ENCODE data around the gene ERMP1.
"Not testable (repeated sequence)": the region's sequence is repeated elsewhere in the genome, so short reads cannot be mapped to it uniquely, and the experiment has no call there.

Gene ERMP1, protein sequence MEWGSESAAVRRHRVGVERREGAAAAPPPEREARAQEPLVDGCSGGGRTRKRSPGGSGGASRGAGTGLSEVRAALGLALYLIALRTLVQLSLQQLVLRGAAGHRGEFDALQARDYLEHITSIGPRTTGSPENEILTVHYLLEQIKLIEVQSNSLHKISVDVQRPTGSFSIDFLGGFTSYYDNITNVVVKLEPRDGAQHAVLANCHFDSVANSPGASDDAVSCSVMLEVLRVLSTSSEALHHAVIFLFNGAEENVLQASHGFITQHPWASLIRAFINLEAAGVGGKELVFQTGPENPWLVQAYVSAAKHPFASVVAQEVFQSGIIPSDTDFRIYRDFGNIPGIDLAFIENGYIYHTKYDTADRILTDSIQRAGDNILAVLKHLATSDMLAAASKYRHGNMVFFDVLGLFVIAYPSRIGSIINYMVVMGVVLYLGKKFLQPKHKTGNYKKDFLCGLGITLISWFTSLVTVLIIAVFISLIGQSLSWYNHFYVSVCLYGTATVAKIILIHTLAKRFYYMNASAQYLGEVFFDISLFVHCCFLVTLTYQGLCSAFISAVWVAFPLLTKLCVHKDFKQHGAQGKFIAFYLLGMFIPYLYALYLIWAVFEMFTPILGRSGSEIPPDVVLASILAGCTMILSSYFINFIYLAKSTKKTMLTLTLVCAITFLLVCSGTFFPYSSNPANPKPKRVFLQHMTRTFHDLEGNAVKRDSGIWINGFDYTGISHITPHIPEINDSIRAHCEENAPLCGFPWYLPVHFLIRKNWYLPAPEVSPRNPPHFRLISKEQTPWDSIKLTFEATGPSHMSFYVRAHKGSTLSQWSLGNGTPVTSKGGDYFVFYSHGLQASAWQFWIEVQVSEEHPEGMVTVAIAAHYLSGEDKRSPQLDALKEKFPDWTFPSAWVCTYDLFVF

DNA sequence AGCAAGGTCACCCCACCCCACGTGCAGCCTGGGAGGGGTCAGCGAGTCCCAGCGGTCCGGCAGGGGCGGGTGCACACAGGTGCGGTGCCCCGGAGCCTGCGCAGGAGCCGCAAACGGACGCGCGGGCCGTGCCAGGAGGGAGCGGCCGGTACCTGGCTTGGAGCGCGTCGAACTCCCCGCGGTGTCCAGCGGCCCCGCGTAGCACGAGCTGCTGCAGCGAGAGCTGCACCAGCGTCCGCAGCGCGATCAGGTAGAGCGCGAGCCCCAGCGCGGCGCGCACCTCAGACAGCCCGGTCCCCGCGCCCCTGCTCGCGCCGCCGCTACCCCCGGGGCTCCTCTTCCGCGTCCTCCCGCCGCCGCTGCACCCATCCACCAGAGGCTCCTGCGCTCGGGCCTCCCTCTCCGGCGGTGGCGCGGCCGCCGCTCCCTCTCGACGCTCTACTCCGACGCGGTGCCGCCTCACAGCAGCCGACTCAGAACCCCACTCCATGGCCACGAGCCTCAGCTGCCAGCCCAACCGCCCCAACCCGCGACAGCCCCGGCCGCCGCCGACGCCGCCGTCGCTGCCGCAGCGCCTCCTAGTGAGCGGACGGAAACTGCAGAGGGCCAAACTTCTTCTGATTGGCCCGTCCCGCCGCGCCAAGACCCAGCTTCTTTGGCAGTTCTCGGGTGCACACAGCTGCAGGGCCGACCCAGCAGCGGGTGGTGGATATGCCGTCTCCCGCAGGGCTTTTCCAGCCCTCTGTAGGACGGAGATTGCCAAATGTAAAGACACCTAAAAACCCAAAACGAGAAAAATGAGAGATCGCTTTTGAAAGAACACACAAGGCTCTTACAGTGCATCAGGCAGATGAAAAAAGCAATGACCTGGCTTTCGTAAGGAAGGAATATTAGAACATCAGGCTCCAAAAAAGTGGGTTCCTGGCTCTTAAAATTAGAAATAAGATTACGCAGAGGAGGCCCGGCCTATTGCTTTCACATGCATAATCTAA is at the start of gene ERMP1:
TSS of gene ERMP1 (minus strand) at position 580 of the 992 bp plus-strand sequence. CDS start at position 490, 90 bp downstream.
- Histone ChIP-seq H3K27me3 (ENCODE audit: control insufficient read depth, insufficient read depth, low read length) (no peaks in the 10 kb centered on the region), H3K9me3 (ENCODE audit: control insufficient read depth, low read length) (no peaks in the 10 kb centered on the region), H3K4me1 (ENCODE audit: control insufficient read depth, insufficient read depth, low read length) (peaks cover 25% of the 10 kb centered on the region), H3K9ac (ENCODE audit: low read length) (peak within 1 kb of the TSS; percentile 53), H3K36me3 (ENCODE audit: control insufficient read depth, insufficient read depth, low read length) (no peaks in the 10 kb centered on the region), H3K4me3 (ENCODE audit: low read length) (peak within 1 kb of the TSS; percentile 15)

GRCh38 chr9:5882244-5883012 is 49.5 kb upstream of the ERMP1 start:
- H3K4me1 ChIP-seq (ENCODE audit: control insufficient read depth, insufficient read depth, low read length); H3K9me3 ChIP-seq (ENCODE audit: control insufficient read depth, low read length); H3K9ac ChIP-seq (ENCODE audit: low read length); H3K4me3 ChIP-seq (ENCODE audit: low read length); H3K36me3 ChIP-seq (ENCODE audit: control insufficient read depth, insufficient read depth, low read length); H3K27me3 ChIP-seq (ENCODE audit: control insufficient read depth, insufficient read depth, low read length): not testable (repeated sequence)

GRCh38 chr9:5879419-5880181 is 46.7 kb upstream of the ERMP1 start:
- H3K27me3 ChIP-seq (ENCODE audit: control insufficient read depth, insufficient read depth, low read length) = no peaks in the 10 kb centered on the region
- H3K9me3 ChIP-seq (ENCODE audit: control insufficient read depth, low read length) = no peaks in the 10 kb centered on the region
- no peaks in the 10 kb centered on the region for H3K36me3 ChIP-seq (ENCODE audit: control insufficient read depth, insufficient read depth, low read length)
- no peak overlapping the region for H3K4me3 ChIP-seq (ENCODE audit: low read length)
- H3K4me1 ChIP-seq (ENCODE audit: control insufficient read depth, insufficient read depth, low read length) = peaks cover 8% of the 10 kb centered on the region
- H3K9ac ChIP-seq (ENCODE audit: low read length) = no peak overlapping the region

- Histone ChIP-seq H3K36me3 (ENCODE audit: control insufficient read depth, insufficient read depth, low read length) (no peaks in the 10 kb centered on the region), H3K9me3 (ENCODE audit: control insufficient read depth, low read length) (no peaks in the 10 kb centered on the region), H3K4me3 (ENCODE audit: low read length) (no peak overlapping the region), H3K4me1 (ENCODE audit: control insufficient read depth, insufficient read depth, low read length) (peaks cover 8% of the 10 kb centered on the region), H3K9ac (ENCODE audit: low read length) (no peak overlapping the region), H3K27me3 (ENCODE audit: control insufficient read depth, insufficient read depth, low read length) (no peaks in the 10 kb centered on the region)
Observed at GRCh38 chr9:5876711-5877110, 43.8 kb upstream of the ERMP1 start.

DNA sequence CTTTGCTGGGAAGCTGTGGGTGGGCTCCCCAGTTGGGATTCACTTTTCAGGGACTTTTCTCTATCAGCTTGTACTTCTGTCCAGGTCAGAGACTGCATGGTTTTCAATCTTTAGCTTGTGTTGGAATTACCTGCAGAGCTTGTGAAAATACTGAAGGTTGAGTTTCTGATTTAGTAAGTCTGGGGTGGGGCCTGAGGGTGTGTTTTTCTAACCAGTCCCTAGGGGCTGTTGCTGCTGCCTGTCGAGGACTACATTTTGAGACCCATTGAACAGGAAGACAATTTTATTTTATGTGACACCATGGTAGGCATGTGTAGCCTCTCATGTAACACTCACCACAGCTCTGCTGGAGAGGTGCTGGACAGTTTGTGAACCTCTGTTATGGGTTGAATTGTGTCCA is 43.1 kb upstream of the ERMP1 start:
- H3K4me3 ChIP-seq (ENCODE audit: low read length) = no peak overlapping the region
- no peaks in the 10 kb centered on the region for H3K9me3 ChIP-seq (ENCODE audit: control insufficient read depth, low read length)
- H3K27me3 ChIP-seq (ENCODE audit: control insufficient read depth, insufficient read depth, low read length) = no peaks in the 10 kb centered on the region
- H3K9ac ChIP-seq (ENCODE audit: low read length) = no peak overlapping the region
- peaks cover 8% of the 10 kb centered on the region for H3K4me1 ChIP-seq (ENCODE audit: control insufficient read depth, insufficient read depth, low read length)
- H3K36me3 ChIP-seq (ENCODE audit: control insufficient read depth, insufficient read depth, low read length) = no peaks in the 10 kb centered on the region

GRCh38 chr9:5874048-5874447 is 41.1 kb upstream of the ERMP1 start:
- Histone ChIP-seq H3K9me3 (ENCODE audit: control insufficient read depth, low read length) (no peaks in the 10 kb centered on the region), H3K4me3 (ENCODE audit: low read length) (no peak overlapping the region), H3K4me1 (ENCODE audit: control insufficient read depth, insufficient read depth, low read length) (no peaks in the 10 kb centered on the region), H3K27me3 (ENCODE audit: control insufficient read depth, insufficient read depth, low read length) (no peaks in the 10 kb centered on the region), H3K36me3 (ENCODE audit: control insufficient read depth, insufficient read depth, low read length) (no peaks in the 10 kb centered on the region), H3K9ac (ENCODE audit: low read length) (no peak overlapping the region)

GRCh38 chr9:5873439-5873838 is 40.5 kb upstream of the ERMP1 start:
- Histone ChIP-seq H3K9me3 (ENCODE audit: control insufficient read depth, low read length) (no peaks in the 10 kb centered on the region), H3K9ac (ENCODE audit: low read length) (no peak overlapping the region), H3K4me1 (ENCODE audit: control insufficient read depth, insufficient read depth, low read length) (no peaks in the 10 kb centered on the region), H3K36me3 (ENCODE audit: control insufficient read depth, insufficient read depth, low read length) (no peaks in the 10 kb centered on the region), H3K4me3 (ENCODE audit: low read length) (no peak overlapping the region), H3K27me3 (ENCODE audit: control insufficient read depth, insufficient read depth, low read length) (no peaks in the 10 kb centered on the region)

DNA sequence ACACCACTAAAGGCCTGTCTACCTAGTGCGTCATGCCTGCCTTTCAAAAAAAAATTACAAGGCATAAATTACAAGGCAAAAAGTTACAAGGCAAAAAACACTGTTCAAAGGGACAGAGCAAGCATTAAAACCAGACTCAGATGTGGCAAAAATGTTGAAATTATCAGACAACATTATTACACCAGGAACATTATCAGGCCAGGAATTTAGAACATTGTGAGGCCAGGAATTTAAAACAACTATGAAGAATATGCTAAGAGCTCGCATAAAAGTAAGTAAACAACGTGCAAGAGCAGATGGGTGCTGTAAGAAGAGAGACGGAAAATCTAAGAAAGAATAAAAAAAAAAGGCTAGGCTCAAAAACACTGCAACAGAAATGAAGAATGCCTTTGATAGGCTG is 39.6 kb upstream of the ERMP1 start:
- H3K36me3 ChIP-seq (ENCODE audit: control insufficient read depth, insufficient read depth, low read length) = no peaks in the 10 kb centered on the region
- no peaks in the 10 kb centered on the region for H3K9me3 ChIP-seq (ENCODE audit: control insufficient read depth, low read length)

GRCh38 chr9:5871785-5872184 is 38.9 kb upstream of the ERMP1 start:
- no peaks in the 10 kb centered on the region for H3K36me3 ChIP-seq (ENCODE audit: control insufficient read depth, insufficient read depth, low read length)
- no peaks in the 10 kb centered on the region for H3K4me1 ChIP-seq (ENCODE audit: control insufficient read depth, insufficient read depth, low read length)
- H3K9me3 ChIP-seq (ENCODE audit: control insufficient read depth, low read length) = no peaks in the 10 kb centered on the region

More for the DNA sequence above, 39.6 kb upstream of the ERMP1 start:
- Histone ChIP-seq H3K27me3 (ENCODE audit: control insufficient read depth, insufficient read depth, low read length) (no peaks in the 10 kb centered on the region), H3K9ac (ENCODE audit: low read length) (no peak overlapping the region), H3K4me3 (ENCODE audit: low read length) (no peak overlapping the region), H3K4me1 (ENCODE audit: control insufficient read depth, insufficient read depth, low read length) (no peaks in the 10 kb centered on the region)

GRCh38 chr9:5870691-5871090 is 37.8 kb upstream of the ERMP1 start:
- no peak overlapping the region for H3K4me3 ChIP-seq (ENCODE audit: low read length)
- no peaks in the 10 kb centered on the region for H3K9me3 ChIP-seq (ENCODE audit: control insufficient read depth, low read length)

More at GRCh38 chr9:5871785-5872184, 38.9 kb upstream of the ERMP1 start:
- Histone ChIP-seq H3K9ac (ENCODE audit: low read length) (no peak overlapping the region), H3K27me3 (ENCODE audit: control insufficient read depth, insufficient read depth, low read length) (no peaks in the 10 kb centered on the region), H3K4me3 (ENCODE audit: low read length) (no peak overlapping the region)

More at GRCh38 chr9:5870691-5871090, 37.8 kb upstream of the ERMP1 start:
- Histone ChIP-seq H3K36me3 (ENCODE audit: control insufficient read depth, insufficient read depth, low read length) (no peaks in the 10 kb centered on the region), H3K9ac (ENCODE audit: low read length) (no peak overlapping the region), H3K4me1 (ENCODE audit: control insufficient read depth, insufficient read depth, low read length) (no peaks in the 10 kb centered on the region), H3K27me3 (ENCODE audit: control insufficient read depth, insufficient read depth, low read length) (no peaks in the 10 kb centered on the region)
